Endothelial cell of umbilical vein (primary cell): Measurements from ENCODE around the gene KAZN.

Source experiments
- EZH2 ChIP-seq: IDR thresholded peaks from 2 replicates; pipeline ENCODE4 v1.6.1; 2012; ENCODE audit warnings: borderline replicate concordance, low read depth, mild to moderate bottlenecking, moderate library complexity, low read length, inconsistent platforms; ENCODE audit not compliant: severe bottlenecking
- FOS ChIP-seq: IDR thresholded peaks from 2 replicates; pipeline ENCODE4 v1.6.1; 2011; ENCODE audit warnings: mild to moderate bottlenecking, low read length, moderate library complexity, borderline replicate concordance; ENCODE audit not compliant: insufficient read depth
- MAX ChIP-seq: IDR thresholded peaks from 2 replicates; pipeline ENCODE4 v1.6.1; 2011; ENCODE audit not compliant: insufficient read depth, insufficient read length
- MYC ChIP-seq: IDR thresholded peaks from one replicate; pipeline ENCODE4 v1.6.1; 2011; ENCODE audit warnings: mild to moderate bottlenecking, low read depth, low read length
- POLR2A ChIP-seq: IDR thresholded peaks from 2 replicates; pipeline ENCODE4 v1.6.1; 2012; ENCODE audit warnings: low read depth, mild to moderate bottlenecking, control low read depth, low read length
- POLR2AphosphoS5 ChIP-seq: IDR thresholded peaks from 2 replicates; pipeline ENCODE4 v1.6.1; 2012; ENCODE audit warnings: low read depth, mild to moderate bottlenecking, control low read depth, low read length, moderate library complexity; ENCODE audit not compliant: insufficient read depth
- TF ChIP-seq, protein P1 (sequence below), 2 donors: IDR thresholded peaks; 1 replicate in 1 of 2; 2 replicates in 1 of 2; pipeline ENCODE4 v1.5.1; 2011; ENCODE audit warnings: low read length in 2 of 2, mild to moderate bottlenecking in 2 of 2, moderate library complexity in 2 of 2, control low read depth in 1 of 2, inconsistent platforms in 1 of 2, low read depth in 1 of 2; ENCODE audit not compliant: insufficient read depth in 1 of 2; ENCODE audit errors: extremely low read depth in 1 of 2

- TF ChIP-seq, protein P1, sequence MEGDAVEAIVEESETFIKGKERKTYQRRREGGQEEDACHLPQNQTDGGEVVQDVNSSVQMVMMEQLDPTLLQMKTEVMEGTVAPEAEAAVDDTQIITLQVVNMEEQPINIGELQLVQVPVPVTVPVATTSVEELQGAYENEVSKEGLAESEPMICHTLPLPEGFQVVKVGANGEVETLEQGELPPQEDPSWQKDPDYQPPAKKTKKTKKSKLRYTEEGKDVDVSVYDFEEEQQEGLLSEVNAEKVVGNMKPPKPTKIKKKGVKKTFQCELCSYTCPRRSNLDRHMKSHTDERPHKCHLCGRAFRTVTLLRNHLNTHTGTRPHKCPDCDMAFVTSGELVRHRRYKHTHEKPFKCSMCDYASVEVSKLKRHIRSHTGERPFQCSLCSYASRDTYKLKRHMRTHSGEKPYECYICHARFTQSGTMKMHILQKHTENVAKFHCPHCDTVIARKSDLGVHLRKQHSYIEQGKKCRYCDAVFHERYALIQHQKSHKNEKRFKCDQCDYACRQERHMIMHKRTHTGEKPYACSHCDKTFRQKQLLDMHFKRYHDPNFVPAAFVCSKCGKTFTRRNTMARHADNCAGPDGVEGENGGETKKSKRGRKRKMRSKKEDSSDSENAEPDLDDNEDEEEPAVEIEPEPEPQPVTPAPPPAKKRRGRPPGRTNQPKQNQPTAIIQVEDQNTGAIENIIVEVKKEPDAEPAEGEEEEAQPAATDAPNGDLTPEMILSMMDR (IDR thresholded peaks at IDR 0.05; ENCODE audit: extremely low read depth in 1 of 2, insufficient read depth in 1 of 2, low read depth in 1 of 2, low read length in 2 of 2), result no peak
- no peak for TF ChIP-seq POLR2A
- TF ChIP-seq MYC, result no peak
- TF ChIP-seq POLR2AphosphoS5, result no peak
- no peak for TF ChIP-seq EZH2
- no peak for TF ChIP-seq FOS
- TF ChIP-seq MAX, result no peak
Observed at GRCh38 chr1:15146971-15147376, 548.5 kb downstream of the KAZN start.
